Measurements from ENCODE around the gene MTERF1. TPM values are rescaled to one million over a fixed set of nuclear protein-coding genes. Genes with fewer than 3 reads are reported as not detected.

MTERF1 gene
- total RNA-seq, 1 experiment from 2014 or later, result 19.8 TPM

DNA sequence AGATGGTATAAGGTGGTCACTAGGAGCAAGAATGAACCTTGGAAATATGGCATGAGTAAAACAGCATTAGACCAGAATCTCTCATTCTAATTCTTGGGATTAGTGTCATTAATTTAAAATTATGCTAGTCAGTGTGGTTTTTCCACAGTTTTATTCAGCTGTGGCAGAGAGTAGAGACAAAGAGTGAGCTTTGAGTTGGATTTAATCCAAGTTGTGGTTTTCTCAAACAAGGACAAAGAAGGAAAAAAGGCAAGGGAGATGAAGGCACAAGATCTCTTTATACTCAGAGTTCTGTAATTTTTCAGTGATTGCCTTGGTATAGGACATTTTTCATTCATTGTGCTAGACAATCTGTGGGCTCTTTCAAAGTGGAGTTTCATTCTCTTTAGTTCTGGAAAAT is 32.0 kb upstream of the MTERF1 start:
- H3K36me3 Mint-ChIP-seq (ENCODE audit: insufficient read depth in 1 of 3, low read depth in 3 of 3), result peaks cover 0 to 8% (median under 1%) of the 10 kb centered on the region in 3 experiments; a peak in 3 of 7 replicates
- peaks cover 2 to 7% of the 10 kb centered on the region in 2 experiments; a peak in 3 of 5 replicates for H3K9me3 Mint-ChIP-seq
- no peak overlapping the region for H2BK15ac ChIP-seq (ENCODE audit: low read depth, low read length)

More for the DNA sequence above, 32.0 kb upstream of the MTERF1 start:
- no peak for DNase-seq
- Histone ChIP-seq H3K4ac (ENCODE audit: low read depth, low read length) (no peak overlapping the region), H4K5ac (ENCODE audit: insufficient read length, low read depth, low read length) (no peak overlapping the region), H3K4me1 (ENCODE audit: insufficient read depth, low read length) (no peaks in the 10 kb centered on the region), H2AFZ (ENCODE audit: low read length) (no peak overlapping the region), H3K4me2 (ENCODE audit: insufficient read depth, insufficient read length, low read length) (no peak overlapping the region), H3K9me3 (ENCODE audit: control insufficient read depth, low read depth, low read length) (no peaks in the 10 kb centered on the region), H2AK5ac (ENCODE audit: insufficient read length, low read length) (no peak overlapping the region), H3K79me1 (ENCODE audit: insufficient read depth, low read depth, low read length, poor library complexity, severe bottlenecking) (no peaks in the 10 kb centered on the region), H3K18ac (ENCODE audit: insufficient read length, low read depth, low read length) (no peak overlapping the region), H3K27me3 (ENCODE audit: insufficient read depth, low read length) (no peaks in the 10 kb centered on the region), H2BK120ac (ENCODE audit: low read depth, low read length, poor library complexity, severe bottlenecking) (no peak overlapping the region), H4K91ac (ENCODE audit: insufficient read length, low read depth, low read length) (no peak overlapping the region), H3K23me2 (ENCODE audit: insufficient read length, low read depth, low read length, poor library complexity, severe bottlenecking) (no peaks in the 10 kb centered on the region), H3K23ac (ENCODE audit: insufficient read length, low read depth, low read length) (no peak overlapping the region), H2BK5ac (ENCODE audit: insufficient read length, low read length) (no peak overlapping the region), H2BK12ac (ENCODE audit: insufficient read length, low read depth, low read length) (no peak overlapping the region), H3K9ac (ENCODE audit: extremely low read depth, insufficient read length, low read length) (no peak overlapping the region), H3K27ac (ENCODE audit: insufficient read length, low read depth, low read length) (no peak overlapping the region), H3K56ac (ENCODE audit: insufficient read length, low read depth, low read length) (no peak overlapping the region), H3T11ph (ENCODE audit: low read length) (no peak overlapping the region), H4K8ac (replicated peaks; ENCODE audit: insufficient read length, low read depth, low read length) (no peak overlapping the region), H3K79me2 (ENCODE audit: insufficient read depth, low read length) (no peaks in the 10 kb centered on the region), H3K14ac (ENCODE audit: insufficient read depth, low read length) (no peak overlapping the region), H2BK20ac (ENCODE audit: low read depth, low read length, poor library complexity, severe bottlenecking) (no peak overlapping the region), H4K20me1 (ENCODE audit: control insufficient read depth, insufficient read depth, insufficient read length) (no peaks in the 10 kb centered on the region)
- H3K27ac Mint-ChIP-seq, result no peak overlapping the region
- no peak overlapping the region for H3K4me3 Mint-ChIP-seq
- peaks cover 10% of the 10 kb centered on the region in 2 experiments; a peak in 3 of 4 replicates for H3K4me1 Mint-ChIP-seq
- TF ChIP-seq, protein P1, sequence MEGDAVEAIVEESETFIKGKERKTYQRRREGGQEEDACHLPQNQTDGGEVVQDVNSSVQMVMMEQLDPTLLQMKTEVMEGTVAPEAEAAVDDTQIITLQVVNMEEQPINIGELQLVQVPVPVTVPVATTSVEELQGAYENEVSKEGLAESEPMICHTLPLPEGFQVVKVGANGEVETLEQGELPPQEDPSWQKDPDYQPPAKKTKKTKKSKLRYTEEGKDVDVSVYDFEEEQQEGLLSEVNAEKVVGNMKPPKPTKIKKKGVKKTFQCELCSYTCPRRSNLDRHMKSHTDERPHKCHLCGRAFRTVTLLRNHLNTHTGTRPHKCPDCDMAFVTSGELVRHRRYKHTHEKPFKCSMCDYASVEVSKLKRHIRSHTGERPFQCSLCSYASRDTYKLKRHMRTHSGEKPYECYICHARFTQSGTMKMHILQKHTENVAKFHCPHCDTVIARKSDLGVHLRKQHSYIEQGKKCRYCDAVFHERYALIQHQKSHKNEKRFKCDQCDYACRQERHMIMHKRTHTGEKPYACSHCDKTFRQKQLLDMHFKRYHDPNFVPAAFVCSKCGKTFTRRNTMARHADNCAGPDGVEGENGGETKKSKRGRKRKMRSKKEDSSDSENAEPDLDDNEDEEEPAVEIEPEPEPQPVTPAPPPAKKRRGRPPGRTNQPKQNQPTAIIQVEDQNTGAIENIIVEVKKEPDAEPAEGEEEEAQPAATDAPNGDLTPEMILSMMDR (conservative IDR thresholded peaks at IDR 0.05), result no peak
- H3K27me3 Mint-ChIP-seq (ENCODE audit: low read depth), result no peaks in the 10 kb centered on the region

All from H9 (cell line).